Cardiac muscle cell (in vitro differentiated cells and primary cell): Measurements from ENCODE around the gene LINC00305. TPM values are rescaled to one million over a fixed set of nuclear protein-coding genes. Genes with fewer than 3 reads are reported as not detected.

Experiments
- DNase-seq, 2 donors: peaks; one replicate each; pipeline versions ENCODE4 v3.0.0 to v3.0.0-alpha.2; 2010 to 2017; ENCODE audit warnings: low read depth in 1 of 2, low spot score in 1 of 2
- H3K27ac ChIP-seq: fragments of 200-600 bp; sonication (generic); 2 replicates; pipeline ENCODE4 v1.5.1; 2016
- H3K27me3 ChIP-seq: fragments of 200-600 bp; sonication (generic); 2 replicates; pipeline ENCODE4 v1.6.0; 2016; ENCODE audit warnings: control low read depth
- H3K36me3 ChIP-seq: fragments of 200-600 bp; sonication (generic); 2 replicates; pipeline ENCODE4 v1.5.1; 2016; ENCODE audit warnings: control low read depth
- H3K4me1 ChIP-seq: fragments of 200-600 bp; sonication (generic); 2 replicates; pipeline ENCODE4 v1.8.1; 2017; ENCODE audit warnings: low read depth, mild to moderate bottlenecking, mixed run types
- H3K4me3 ChIP-seq: fragments of 200-600 bp; sonication (generic); 2 replicates; pipeline ENCODE4 v1.5.1; 2016; ENCODE audit warnings: mild to moderate bottlenecking
- H3K9me3 ChIP-seq: fragments of 200-600 bp; sonication (generic); 2 replicates; pipeline ENCODE4 v1.5.1; 2017; ENCODE audit warnings: low read depth, mild to moderate bottlenecking, control low read depth
- polyA plus RNA-seq: library from polyadenylated mRNA; unstranded; fragments of >200 nt; fragmentation: Nextera tagmentation; extraction: Ambion mirVana; gene quantifications from 2 replicates; pipeline ENCODE4 v1.2.1, GENCODE V29; 2016
- total RNA-seq: library from RNA; depleted of rRNA; stranded (reverse); fragments of >200 nt; gene quantifications from 2 replicates; pipeline ENCODE4 v1.2.3, GENCODE V29; 2016
- TF ChIP-seq, protein P1 (sequence below): IDR thresholded peaks from 2 replicates; pipeline ENCODE4 v1.5.1; 2012; ENCODE audit warnings: low read depth, mild to moderate bottlenecking, low read length

The LINC00305 gene
- total and polyA plus RNA-seq, 2 experiments from 2014 or later, result 2.3 TPM; not detected in 1

DNA sequence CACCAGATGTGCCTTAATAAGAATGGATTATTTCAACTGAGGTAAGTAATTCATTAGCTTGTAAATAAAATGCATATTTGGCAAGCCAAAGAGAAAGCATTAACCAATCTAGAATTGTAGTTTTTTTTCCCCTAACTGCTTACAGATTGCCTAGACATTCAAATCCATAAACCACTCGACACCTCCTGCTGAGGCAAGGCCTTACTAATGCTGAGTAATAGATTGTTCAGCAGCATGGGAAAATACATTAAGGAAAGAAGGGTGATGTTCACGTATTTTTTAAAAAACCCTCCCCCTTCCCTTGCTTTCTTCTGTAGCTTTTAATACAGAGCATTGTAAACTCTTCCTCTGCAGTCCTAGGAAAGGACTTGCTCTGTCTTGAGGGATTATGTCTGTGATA, 17.0 kb upstream of the LINC00305 start:
- DNase-seq, result peak in 1 of 2 donors; percentile 23

GRCh38 chr18:64164883-64165282, 16.0 kb upstream of the LINC00305 start:
- TF ChIP-seq, protein P1, sequence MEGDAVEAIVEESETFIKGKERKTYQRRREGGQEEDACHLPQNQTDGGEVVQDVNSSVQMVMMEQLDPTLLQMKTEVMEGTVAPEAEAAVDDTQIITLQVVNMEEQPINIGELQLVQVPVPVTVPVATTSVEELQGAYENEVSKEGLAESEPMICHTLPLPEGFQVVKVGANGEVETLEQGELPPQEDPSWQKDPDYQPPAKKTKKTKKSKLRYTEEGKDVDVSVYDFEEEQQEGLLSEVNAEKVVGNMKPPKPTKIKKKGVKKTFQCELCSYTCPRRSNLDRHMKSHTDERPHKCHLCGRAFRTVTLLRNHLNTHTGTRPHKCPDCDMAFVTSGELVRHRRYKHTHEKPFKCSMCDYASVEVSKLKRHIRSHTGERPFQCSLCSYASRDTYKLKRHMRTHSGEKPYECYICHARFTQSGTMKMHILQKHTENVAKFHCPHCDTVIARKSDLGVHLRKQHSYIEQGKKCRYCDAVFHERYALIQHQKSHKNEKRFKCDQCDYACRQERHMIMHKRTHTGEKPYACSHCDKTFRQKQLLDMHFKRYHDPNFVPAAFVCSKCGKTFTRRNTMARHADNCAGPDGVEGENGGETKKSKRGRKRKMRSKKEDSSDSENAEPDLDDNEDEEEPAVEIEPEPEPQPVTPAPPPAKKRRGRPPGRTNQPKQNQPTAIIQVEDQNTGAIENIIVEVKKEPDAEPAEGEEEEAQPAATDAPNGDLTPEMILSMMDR, result no peak
- H3K27me3 ChIP-seq, result no peaks in the 10 kb centered on the region
- no peak overlapping the region for H3K4me3 ChIP-seq
- H3K27ac ChIP-seq, result no peak overlapping the region
- H3K36me3 ChIP-seq, result no peaks in the 10 kb centered on the region
- peaks cover 4% of the 10 kb centered on the region for H3K4me1 ChIP-seq
- H3K9me3 ChIP-seq, result no peaks in the 10 kb centered on the region
- no peak for DNase-seq

More for the DNA sequence above, 17.0 kb upstream of the LINC00305 start:
- H3K4me3 ChIP-seq, result no peak overlapping the region
- H3K9me3 ChIP-seq, result no peaks in the 10 kb centered on the region
- TF ChIP-seq, protein P1, result no peak
- H3K27me3 ChIP-seq, result no peaks in the 10 kb centered on the region
- no peaks in the 10 kb centered on the region for H3K36me3 ChIP-seq
- H3K4me1 ChIP-seq, result peaks cover 4% of the 10 kb centered on the region
- H3K27ac ChIP-seq, result no peak overlapping the region

- no peaks in the 10 kb centered on the region for H3K9me3 ChIP-seq
- H3K4me1 ChIP-seq, result peaks cover 18% of the 10 kb centered on the region
- TF ChIP-seq, protein P1, result no peak
- no peak overlapping the region for H3K27ac ChIP-seq
- DNase-seq, result no peak
- no peaks in the 10 kb centered on the region for H3K27me3 ChIP-seq
- no peak overlapping the region for H3K4me3 ChIP-seq
- H3K36me3 ChIP-seq, result no peaks in the 10 kb centered on the region
Observed at GRCh38 chr18:64149916-64150438, 1.1 kb upstream of the LINC00305 start.

- DNase-seq, result no peak
- no peaks in the 10 kb centered on the region for H3K36me3 ChIP-seq
- no peak overlapping the region for H3K27ac ChIP-seq
- H3K27me3 ChIP-seq, result no peaks in the 10 kb centered on the region
- H3K9me3 ChIP-seq, result no peaks in the 10 kb centered on the region
- H3K4me1 ChIP-seq, result peaks cover 15% of the 10 kb centered on the region
- TF ChIP-seq, protein P1, result no peak
- H3K4me3 ChIP-seq, result no peak overlapping the region
Observed at GRCh38 chr18:64142904-64143303, 6.0 kb downstream of the LINC00305 start.

- Histone ChIP-seq H3K27ac (no peak overlapping the region), H3K9me3 (no peaks in the 10 kb centered on the region), H3K27me3 (no peaks in the 10 kb centered on the region), H3K4me3 (no peak overlapping the region), H3K4me1 (peaks cover 20% of the 10 kb centered on the region), H3K36me3 (no peaks in the 10 kb centered on the region)
- no peak for DNase-seq
- TF ChIP-seq, protein P1, result no peak
Observed at GRCh38 chr18:64137914-64138313, 11.0 kb downstream of the LINC00305 start.
